Lower leg skin (tissue), 4 donors: ENCODE data around the gene RUNX2. TPM values are rescaled to one million over a fixed set of nuclear protein-coding genes. Genes with fewer than 3 reads are reported as not detected.

Experiments
- DNase-seq, 2 donors: peaks; one replicate each; pipeline ENCODE4 v3.0.0-alpha.2; 2019; ENCODE audit warnings: low spot score in 2 of 2
- H3K4me3 ChIP-seq: fragments of 200-600 bp; sonication (generic); 2 replicates; pipeline ENCODE4 v1.5.1; 2017; ENCODE audit warnings: mild to moderate bottlenecking, low read depth; ENCODE audit not compliant: poor library complexity, severe bottlenecking
- CTCF ChIP-seq, 3 donors: fragments of 450-650 bp; IDR thresholded peaks; one replicate each; pipeline ENCODE4 v1.5.1; 2016; ENCODE audit warnings: antibody characterized with exemption in 3 of 3, mild to moderate bottlenecking in 3 of 3, moderate library complexity in 2 of 3
- POLR2A ChIP-seq, 2 donors: fragments of 450-650 bp; IDR thresholded peaks; one replicate each; pipeline ENCODE4 v1.6.1; 2016 to 2017; ENCODE audit warnings: antibody characterized with exemption in 2 of 2, mild to moderate bottlenecking in 1 of 2, moderate library complexity in 1 of 2
- WGBS, 2 donors: methylation state at CpG; one replicate each; pipeline ENCODE4 v1.1.5; 2018; 5-methylcytosine and 5-hydroxymethylcytosine counted together
- intact Hi-C: fragments of 100-400 bp; cut with DNase I; formaldehyde crosslinking; loops from one replicate; pipeline ENCODE4 v1.15.0; 2023; ENCODE audit warnings: low total_unique reads
- total RNA-seq, 4 donors: library from RNA; depleted of rRNA; stranded (reverse); fragments of >200 nt; gene quantifications; one replicate each; pipeline ENCODE4 v1.1.0, GENCODE V29; 2016

The RUNX2 gene
- total RNA-seq, 4 donors from 2014 or later: 1.8 to 4.8 (median 3.1) TPM

GRCh38 chr6:45310118-45310788, 17.9 kb upstream of the RUNX2 start:
- no peak for TF ChIP-seq CTCF (IDR thresholded peaks at IDR 0.05)
- no peak for TF ChIP-seq POLR2A (IDR thresholded peaks at IDR 0.05)
- no peak for DNase-seq
- no peak overlapping the region for H3K4me3 ChIP-seq
- WGBS, 2 donors: 82 to 86% methylated on average over 7 of the region's 7 CpGs
- intact Hi-C loops: no loop called here

DNA sequence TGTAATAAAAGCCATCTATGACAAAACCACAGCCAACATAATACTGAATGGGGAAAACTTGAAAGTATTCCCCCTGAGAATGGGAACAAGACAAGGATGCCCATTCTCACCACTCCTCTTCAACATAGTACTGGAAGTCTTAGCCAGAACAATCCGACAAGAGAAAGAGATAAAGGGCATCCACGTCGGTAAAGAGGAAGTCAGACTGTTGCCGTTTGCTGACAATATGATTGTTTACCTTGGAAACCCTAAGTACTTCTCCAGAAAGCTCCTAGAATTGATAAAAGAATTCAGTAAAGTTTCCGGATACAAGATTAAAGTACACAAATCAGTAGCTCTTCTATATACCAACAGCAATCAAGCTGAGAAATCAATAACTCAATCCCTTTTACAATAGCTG, 14.0 kb upstream of the RUNX2 start:
- WGBS, 2 donors: 79 to 81% methylated on average over 5 of the region's 5 CpGs
- TF ChIP-seq POLR2A (IDR thresholded peaks at IDR 0.05) (no peak), CTCF (IDR thresholded peaks at IDR 0.05) (no peak)
- H3K4me3 ChIP-seq: no peak overlapping the region
- intact Hi-C loops: no loop called here
- no peak for DNase-seq

DNA sequence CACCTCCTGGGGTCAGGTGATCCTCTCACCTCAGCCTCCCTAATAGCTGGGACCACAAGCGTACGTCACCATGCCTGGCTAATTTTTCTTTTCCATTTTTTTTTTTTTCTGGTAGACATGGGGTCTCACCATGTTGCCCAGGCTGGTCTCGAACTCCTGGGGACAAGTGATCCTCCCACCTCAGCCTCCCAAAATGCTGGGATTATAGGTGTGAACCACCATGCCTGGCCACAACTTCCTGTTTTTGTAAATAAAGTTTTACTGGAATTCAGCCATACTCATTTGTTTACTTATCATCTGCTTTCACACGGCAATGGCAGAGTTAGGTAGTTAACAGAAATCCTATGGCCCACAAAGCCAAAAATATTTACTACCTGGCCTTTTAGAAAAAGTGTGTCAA, 7.8 kb upstream of the RUNX2 start:
- DNase-seq: no peak
- no peak overlapping the region for H3K4me3 ChIP-seq
- intact Hi-C loops: no loop called here
- no peak for TF ChIP-seq POLR2A (IDR thresholded peaks at IDR 0.05)
- TF ChIP-seq CTCF (IDR thresholded peaks at IDR 0.05): no peak
- WGBS, 2 donors: 89 to 92% methylated on average over 4 of the region's 4 CpGs

DNA sequence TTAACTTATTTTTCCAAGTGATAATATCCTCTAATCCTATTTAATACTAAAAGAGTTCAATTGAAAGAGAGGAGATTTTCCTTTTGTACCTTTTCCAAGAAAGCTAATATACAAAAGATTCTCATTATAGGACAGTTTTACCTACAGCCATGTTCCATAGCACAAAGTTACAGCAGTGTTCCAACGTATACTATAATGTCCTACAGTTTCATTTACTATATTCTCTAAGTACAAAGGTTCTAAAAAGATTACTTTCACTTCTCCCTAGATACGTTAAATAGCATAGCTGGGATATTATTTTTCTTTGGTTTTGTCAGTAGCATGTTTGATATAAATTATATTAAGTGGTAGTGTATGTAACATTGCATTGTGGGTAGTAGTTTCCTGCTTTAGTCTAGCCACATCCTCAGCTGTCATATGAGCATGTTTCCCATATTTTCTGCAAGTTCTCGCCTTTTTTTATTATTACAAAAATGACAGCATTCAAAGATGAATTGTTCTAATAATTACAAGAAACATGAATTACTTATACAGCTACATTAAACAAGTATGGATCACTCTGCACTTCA, 4.4 kb upstream of the RUNX2 start:
- WGBS, 2 donors: 79 to 81% methylated on average over 3 of the region's 3 CpGs
- TF ChIP-seq CTCF (IDR thresholded peaks at IDR 0.05): no peak
- TF ChIP-seq POLR2A (IDR thresholded peaks at IDR 0.05): no peak
- intact Hi-C loops: no loop called here

DNA sequence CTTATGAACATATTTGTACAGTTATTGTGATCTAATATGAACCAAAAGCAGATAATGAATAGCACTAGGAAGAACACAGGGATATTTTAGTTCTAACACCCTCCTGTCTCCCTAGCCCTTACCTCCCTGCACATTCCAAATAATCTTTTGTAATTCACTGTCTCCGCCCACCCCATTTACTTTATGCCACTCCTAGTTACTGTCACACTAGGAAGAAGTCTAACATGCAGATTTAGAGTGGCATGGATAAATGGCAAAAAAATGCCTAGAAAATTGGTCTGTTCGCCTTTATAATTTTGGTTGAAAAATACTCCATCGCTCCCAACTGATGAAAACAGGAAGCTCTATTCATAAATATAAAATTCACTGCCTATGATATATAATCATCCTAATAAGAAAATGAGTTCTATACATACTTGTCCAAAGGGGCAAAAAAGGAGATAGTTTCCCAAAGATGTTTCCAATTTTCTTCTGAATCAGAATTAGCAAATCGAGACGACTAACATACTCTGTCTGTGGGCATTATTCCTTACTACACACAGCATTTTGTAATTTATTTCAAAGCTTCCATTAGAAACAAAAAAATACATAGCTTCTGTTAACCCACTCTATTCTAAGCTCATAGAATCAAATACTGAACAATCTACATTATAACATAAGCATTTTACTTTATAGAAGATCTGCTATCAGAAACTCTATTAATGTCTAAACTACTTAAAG, 1.3 kb upstream of the RUNX2 start:
- whole genome bisulfite sequencing, 2 donors: 84 to 87% methylated on average over 5 of the region's 5 CpGs
- H3K4me3 ChIP-seq: no peak overlapping the region
- DNase-seq: no peak
- no peak for TF ChIP-seq POLR2A (IDR thresholded peaks at IDR 0.05)
- no peak for TF ChIP-seq CTCF (IDR thresholded peaks at IDR 0.05)
- intact Hi-C loops: no loop called here

More for the DNA sequence above, 4.4 kb upstream of the RUNX2 start:
- DNase-seq: no peak
- no peak overlapping the region for H3K4me3 ChIP-seq
